IPS DF 19.7 (cell line): ENCODE data around the gene ZNF521.

Experiments
- DNase-seq: peaks from one replicate; pipeline ENCODE4 v3.0.0-alpha.2; 2013; ENCODE audit warnings: low read depth, low spot score

Gene ZNF521

DNA sequence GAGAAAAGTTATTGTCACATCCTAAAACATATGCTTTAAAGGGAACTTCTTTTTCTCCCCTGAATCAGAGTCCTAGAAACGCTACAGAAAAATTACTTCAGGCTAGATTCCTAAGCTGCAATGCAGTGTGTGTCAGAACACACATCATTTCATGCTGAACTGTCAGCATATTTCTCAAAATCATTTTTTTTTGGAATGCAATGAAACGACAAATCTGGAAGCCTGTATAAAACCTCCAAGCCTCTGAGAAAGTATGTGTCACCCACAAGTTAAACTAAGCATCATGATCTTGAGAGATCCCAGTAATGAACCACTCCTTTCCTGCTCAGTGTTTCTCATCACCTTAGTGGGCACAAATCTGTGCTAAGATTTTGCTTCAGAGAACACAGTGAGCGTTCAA, 276.2 kb downstream of the ZNF521 start:
- no peak for DNase-seq

DNA sequence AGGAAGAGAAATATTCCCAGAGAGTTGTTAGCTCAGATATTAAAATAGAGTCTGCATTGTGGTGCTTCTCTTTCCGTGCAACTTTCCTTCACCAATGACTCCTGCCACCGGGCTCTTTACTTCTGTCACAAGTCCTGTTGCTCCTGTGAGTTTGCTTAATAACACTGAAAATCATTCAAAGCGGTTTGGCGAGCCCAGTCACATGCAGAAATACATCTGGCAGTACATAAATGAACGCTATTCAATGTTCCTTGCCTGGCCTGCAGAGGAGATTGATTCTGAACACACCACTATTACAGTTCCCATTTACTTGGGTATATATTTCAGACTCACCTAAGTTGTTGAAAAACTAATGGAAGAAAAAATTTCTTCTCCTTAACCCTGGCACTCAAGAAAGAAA, 276.6 kb downstream of the ZNF521 start:
- no peak for DNase-seq

DNA sequence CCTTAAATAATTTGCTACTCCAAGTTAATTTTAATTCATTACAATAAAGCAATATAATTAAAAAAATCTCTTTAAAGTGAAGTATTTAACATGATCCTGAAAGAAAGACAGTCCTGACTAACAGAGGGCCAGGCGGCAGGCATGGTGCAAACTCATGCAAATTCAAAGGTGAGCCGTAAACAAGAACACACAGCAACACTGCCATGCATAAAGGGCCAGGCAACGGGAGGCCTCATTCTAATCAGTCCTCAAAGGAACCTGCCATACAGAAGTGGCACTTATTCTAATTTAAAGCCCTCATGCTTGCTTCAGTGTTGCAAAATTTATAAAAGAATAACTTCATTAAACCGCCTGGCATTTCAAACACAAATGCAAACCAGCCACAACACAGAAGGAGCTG, 277.0 kb downstream of the ZNF521 start:
- no peak for DNase-seq

DNA sequence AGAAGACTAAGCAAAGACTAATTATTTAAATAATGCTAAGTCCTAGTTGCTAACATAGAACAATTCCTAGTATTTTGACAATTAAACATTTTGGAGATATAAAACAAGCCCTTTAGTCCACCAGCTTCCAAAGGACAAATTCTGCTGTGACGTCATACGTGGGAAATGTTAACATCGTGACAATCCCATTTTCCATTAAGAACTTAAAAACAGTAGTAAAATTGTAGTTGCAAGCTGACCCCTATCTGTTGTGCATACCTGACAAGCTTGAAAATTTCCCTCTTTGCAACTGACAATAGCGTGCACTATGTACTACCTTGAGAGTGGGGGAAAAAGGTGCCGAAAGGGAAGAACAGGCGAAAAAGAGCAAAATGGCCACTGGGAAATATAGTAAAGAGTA, 279.8 kb downstream of the ZNF521 start:
- no peak for DNase-seq

DNA sequence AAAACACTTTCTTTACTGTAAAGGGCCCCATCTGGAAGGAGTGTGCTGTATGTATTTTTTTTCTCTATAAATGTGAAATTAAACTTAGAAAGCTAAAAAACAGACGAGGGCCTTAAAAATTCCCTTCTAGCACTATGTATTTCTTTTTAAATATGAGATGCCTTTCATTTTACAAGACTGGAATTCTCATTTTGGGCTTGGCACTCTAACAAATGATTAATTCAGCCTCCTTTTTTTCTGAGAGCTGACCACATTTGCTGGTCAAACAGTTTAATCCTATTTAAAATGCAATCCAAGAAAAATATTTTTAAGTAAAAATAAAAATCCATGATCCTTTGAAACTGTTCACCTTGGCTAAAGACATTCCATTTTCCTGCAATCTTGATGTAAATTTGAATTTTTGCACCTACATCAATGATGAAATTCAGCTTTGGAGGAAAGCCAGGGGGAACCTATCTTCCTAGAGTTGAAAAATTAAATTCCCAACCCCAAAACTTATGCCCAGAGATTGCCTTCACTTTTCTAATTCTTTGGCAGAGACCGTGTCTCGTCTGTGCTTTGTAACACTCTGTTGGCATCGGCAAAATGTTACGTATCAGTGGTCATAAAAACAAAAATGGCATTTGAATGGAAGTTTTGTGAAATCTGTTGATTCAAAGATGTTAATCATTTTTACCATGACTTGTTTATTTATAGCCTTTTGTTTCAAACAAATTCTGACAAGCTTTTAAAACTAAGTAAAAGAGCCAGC, 284.5 kb downstream of the ZNF521 start:
- DNase-seq: no peak

DNA sequence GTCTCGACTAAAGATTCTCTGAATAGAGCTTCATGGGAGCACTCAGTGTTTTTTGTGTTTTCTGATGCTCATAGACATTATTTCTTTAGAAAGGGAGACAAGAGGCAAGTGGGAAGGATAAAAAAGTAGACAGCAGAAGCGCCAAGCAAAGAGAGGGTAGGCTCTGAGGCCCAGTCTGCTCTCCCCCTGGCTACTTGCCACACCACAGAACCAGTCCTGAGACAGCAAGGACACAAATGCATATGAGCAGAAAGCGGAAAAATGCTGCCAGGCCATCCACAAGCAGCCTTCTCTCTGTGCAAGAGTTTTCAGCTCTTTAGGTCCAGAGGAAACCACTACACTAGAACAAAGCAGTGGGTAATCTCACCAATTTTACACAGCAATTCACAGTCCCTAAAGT, 285.4 kb downstream of the ZNF521 start:
- DNase-seq: no peak

DNA sequence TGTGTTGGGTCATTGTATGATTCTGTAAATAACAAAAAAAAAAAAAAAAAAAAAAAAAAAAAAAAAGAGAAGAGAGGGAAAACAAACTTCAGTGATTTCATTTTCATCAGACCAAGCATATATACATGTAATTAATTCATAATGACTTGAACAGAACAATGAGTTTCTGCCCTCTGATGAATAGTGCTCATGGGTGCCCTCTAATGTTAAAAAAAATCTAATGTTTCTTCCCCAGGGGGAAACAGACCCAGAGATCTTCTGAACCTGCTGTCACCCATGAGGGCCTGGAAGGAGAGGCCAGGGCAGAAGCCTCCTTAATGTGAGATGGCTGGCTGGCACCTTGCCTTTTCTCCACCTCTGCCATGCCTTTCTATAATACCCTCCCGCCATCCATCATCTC, 289.2 kb downstream of the ZNF521 start:
- no peak for DNase-seq

DNA sequence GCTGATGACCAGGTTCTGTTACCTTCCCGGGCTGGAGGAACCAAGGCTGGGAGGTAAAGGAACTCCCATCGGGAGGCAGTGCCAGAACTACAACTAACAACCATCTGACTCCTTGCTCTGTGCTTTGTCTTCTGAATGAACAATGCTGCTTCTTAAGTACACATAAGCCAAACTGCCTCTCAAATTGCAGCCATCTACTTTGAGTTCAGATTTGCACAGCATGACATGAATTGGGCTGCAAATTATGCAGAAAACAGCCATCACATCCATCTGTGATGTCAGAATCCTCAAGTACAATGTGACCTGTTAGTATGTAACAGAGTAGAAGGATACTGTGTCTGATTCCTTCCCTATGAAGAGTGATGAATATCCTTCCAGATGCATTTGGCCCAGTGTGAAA, 290.6 kb downstream of the ZNF521 start:
- DNase-seq: no peak

DNA sequence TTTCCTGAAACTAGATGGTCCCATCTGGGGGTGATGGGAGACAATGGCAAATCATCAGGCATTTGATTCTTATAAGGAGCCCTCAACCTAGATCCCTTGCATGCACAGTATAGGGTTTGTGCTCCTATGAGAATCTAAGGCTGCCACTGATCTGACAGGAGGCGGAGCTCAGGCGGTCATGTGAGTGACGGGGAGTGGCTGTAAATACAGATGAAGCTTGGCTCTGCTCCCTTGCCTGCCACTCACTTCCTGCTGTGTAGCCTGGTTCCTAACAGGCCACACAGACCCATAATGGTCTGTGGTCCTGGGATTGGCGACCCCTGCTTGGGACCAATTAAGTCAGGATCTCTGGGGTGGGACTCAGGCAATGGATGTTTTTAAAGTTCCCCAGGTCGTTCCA, 293.4 kb downstream of the ZNF521 start:
- DNase-seq: no peak

DNA sequence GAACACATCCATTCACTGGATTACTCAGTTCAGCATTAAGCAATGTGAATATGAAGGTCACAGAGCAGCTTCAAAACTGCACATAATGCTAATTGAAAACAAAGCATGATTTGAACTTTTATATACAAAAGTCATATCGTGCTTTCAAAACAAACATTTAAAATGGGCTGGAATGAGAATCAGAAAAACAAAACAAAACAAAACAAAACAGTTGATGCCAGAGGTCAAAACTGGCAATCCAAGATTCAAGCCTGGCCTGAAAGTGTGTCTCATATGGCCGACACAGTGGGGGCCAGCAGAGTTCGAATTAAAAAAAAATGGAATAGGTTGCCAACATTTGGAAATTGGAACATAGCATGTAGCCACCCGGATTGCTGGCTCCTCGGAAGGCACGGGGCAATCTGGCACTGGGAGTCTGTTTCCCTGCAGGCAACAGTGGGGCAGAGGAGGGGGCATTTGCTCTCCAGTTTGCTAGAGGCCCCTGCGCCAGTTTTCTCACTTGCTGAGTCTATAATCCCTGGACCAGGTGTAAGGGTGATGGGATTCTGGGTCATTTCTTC, 294.4 kb downstream of the ZNF521 start:
- no peak for DNase-seq

DNA sequence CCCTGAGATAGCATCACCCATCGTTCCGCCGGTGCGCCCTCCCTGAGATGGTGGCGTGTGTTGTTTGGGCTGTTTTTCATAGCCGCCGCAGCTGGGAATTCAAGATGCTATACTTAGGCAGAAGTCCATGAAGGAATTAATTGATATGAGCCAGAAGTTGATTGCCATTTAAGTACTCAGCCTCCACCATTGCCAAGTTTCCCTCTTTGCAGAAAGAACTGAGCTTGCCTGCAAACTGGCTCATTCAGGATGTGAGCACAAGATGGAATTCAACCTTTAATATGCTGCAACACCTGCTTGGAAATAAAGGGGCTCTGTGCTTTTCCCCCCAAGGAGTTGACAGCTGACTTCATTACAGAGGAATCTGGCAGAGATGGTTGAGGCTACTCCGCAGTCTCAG, 295.5 kb downstream of the ZNF521 start:
- DNase-seq: no peak

DNA sequence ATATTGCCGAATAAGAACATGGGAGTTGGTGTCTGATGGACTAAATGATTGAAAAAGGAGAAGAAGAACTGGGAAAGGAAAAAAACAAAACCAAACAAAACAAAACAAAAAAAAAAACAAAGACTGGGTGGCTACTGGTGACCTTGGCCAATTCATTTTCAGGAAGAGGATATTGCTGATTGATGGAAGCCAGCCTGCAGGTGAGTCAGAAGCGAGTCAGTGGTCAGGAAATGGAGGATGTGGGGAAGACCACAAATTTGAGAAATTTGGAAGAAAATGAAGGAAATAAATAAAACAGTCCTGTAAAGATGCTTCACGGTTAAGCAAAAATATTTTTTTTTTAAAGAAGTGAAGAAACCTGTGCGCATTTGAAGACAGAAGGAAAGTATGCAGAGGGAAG, 296.9 kb downstream of the ZNF521 start:
- DNase-seq: no peak

DNA sequence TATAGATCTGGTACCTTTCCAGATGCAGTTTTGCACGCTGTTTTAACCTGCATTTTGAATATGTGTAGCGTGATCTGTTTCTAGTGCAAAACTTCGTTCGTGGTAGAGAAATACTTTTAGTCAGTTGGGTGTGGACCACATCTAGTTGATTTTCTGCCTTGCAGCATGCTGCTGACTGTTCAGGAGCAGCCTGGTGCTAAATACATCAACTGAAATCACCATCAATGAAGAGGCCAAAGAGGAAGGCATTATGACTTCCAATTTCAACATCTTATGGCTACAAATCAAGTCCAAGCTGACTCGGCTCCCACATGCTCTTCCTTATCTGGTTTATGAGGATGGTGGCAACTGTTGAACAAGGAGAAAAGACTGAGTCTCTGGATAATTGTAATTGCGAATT, 298.5 kb downstream of the ZNF521 start:
- no peak for DNase-seq

DNA sequence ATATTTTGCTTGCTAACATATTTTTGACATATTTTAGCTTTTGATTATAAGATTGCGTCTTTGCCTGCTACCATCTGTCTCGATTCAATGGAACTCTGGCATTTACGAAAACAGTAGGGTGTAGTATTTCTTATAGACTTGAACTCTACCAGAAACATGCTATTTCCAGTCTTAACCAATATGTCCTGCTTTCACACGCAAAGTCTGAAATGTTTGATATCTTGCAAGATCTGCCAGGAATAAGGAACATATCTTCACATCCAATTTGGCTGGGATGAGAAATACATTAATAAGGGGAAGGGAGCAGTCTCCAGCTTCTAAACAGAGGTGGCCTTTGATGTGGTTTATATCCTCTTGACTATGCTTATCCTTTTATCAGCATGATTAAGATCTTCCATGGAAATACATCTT, 299.4 kb downstream of the ZNF521 start:
- no peak for DNase-seq

DNA sequence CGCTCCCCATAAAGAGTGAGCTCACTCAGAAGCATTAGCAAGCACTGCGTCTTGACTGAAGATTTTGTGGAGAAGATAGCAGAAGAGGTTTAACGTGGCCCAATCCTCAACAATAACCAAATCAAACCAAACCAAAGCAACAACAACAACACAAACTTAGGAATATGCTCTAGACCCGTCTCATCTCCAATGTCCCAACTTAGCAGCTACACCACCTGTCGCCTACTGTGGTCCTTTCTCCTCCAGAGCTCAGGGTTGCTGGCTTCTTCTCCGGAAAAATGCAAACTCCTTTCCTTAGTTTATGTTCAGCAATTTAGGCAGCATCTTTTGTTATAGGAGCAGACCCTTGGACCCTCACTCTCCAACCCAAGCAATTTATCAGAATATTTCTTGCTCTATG, 301.4 kb downstream of the ZNF521 start:
- DNase-seq: no peak

DNA sequence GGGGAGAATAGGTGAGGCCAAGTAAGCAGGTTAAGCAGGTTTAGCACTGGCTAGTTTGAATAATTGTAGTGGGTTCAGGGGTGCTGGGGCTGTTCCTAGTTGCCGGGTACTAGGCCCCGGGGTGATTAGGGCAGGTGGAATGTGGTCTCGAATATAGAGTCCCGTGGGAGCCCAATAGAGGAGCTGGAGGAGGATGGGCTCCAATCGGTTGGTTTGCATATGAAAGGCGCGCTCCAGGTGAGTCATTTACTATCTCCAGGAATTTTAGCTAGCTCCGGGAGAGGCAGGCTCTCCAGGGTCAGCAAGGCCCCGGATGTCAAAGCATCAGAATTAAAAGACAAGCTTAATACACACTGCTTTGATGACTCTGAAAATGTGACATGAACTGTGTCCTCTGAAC, 304.0 kb downstream of the ZNF521 start:
- DNase-seq: peak; percentile 75

DNA sequence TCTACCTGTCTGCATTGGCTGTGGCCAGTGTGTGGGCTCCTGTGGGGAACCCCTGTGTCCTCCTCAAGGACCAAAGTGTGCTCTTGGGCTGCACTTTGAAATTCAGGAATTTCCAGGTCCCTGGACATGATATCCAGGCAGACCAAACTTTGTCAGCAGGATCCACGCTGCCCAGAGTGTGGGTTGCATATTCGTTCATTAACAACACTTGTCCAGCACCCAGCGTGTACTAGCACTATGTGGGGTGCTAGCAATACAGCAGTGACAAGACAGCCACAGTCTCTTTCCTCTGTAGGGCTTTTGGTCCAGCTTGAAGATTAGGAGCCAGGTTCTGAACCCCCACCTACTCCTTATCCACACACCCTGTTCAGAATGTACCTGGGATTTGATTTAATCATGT, 304.5 kb downstream of the ZNF521 start:
- DNase-seq: no peak

DNA sequence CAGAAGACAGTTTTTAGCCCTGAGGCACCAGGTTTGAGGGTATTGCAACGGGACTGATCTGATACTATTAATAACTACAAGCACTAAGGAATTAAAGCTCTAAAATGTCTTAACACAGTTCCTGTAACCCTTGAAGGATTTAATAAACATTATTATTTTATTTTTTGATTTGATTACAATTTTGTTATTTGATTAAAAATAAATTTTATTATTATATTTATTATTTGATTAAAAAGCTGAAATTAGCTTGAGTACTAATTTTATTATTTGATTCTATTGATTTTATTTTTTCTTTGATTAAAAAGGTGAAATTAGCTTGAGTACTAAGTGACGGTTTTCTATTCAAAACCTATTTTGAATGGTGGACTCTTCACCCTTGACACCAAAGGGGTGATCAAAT, 307.3 kb downstream of the ZNF521 start:
- DNase-seq: no peak

DNA sequence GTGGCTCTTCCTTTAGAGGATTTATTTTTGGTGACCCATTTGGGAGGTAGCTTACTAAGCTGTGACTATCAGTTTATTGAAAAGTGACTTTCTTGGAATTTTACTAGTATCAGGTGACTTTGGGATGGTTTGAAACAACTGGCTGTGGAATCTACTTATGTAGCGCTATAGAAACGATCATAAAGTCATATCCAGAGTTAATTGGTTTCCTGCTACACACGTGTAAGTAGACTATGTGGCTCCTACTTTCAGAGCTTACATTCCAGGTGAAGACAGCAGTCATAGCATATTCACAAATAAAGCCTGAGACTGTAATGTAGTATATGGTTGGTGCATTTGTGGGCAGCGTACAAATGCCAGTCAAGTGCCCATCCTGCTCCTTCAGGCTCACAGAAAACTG, 308.9 kb downstream of the ZNF521 start:
- no peak for DNase-seq

DNA sequence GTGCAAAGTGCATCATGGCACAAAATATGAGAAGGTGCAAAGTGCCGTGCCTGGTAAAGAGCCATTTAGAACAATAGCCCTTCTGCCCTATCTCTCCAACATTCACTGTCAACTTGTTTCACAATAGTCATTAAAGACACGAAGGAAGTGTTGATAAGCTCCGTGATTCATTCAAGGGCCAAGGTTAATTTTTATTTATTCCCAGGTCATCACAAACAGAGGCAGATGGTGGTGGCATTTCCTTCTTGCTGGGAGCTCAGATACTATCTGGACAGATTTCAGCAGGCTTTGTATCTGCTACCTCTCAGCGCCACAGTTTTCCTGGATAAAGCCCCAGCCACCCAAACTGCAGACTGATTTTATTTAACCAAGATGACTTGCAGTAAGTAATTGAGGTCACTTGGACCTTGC, 309.3 kb downstream of the ZNF521 start:
- DNase-seq: no peak

DNA sequence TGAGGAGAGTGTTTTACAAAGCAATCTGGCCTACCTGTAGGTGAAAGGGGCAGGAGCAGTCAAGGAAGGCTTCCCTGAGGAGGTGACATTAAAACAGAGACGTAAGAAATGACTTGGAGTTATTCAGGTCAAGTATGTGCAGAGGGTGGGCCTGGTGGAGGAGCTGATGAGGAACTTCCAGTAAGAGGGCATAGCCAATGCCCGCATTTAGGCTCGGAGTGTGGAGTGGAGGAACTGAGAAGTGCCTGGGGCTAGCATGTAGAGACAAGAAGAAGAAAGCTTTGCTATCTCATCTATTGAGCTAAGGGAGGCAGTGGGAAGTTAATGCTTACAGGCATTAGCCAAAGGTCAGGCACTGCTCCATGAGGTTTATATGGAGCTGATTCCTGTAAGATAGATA, 312.2 kb downstream of the ZNF521 start:
- no peak for DNase-seq

DNA sequence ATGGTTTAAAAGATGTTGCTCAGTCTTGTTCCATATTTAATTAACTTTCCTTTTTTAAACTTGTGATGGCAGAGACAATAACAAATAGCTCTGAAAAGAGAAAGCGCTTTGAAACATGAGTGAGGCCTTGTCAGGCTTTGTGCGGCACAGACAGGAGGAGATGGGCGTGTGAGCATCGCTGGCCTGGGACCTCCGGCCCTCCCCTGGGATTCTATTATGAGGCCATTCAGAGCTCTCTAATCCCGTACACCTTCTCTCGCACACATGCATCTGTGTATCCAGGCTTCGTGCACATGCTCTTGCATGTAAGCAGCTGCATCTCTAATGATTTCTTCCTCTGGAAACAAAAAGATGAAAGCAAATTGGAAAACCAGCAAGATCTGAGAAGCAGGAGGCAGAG, 313.7 kb downstream of the ZNF521 start:
- no peak for DNase-seq

DNA sequence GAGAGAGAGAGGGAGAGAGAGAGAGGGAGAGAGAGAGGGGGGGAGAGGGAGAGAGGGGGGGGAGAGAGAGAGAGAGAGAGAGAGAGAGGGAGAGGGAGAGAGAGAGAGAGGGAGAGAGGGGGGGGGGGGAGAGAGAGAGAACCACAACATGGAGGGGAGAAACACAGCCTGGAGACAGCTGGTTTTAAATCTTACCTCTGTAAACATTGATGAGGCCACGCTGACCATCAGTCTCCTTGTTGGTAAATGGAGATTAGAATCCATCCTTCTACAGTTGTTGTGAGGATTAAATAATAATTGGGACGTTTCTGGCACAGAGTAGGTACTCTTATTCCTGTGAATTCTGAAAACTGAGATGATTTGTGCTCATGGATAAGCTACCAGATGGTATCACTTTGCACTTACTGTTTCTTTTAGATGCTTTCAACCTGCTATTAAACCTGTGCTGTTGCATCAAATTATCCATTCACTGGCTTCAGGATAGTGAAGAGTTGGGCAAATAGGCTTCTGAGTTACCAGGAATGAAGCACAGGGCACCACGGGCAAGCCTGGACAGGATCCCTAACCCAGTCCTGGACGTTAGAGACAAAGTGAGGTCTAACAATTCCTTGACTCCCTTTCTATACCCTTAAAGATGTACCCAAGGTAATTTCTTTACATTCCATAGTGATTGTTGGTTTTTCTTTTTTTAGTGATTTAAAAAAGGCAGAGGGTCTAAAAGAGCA, 318.1 kb downstream of the ZNF521 start:
- DNase-seq: no peak
